Stimulated activated CD4-positive, alpha-beta T cell treated with anti-CD3 and anti-CD28 coated beads, Interleukin-15, amount 100 ng/mL, for 48 hours (primary cell): ENCODE measurements around the gene MPRIP.

Experiments used
- DNase-seq, 2 donors: peaks; one replicate each; pipeline ENCODE4 v3.0.0-alpha.2; 2020; ENCODE audit warnings: low read depth in 2 of 2

MPRIP gene

DNA sequence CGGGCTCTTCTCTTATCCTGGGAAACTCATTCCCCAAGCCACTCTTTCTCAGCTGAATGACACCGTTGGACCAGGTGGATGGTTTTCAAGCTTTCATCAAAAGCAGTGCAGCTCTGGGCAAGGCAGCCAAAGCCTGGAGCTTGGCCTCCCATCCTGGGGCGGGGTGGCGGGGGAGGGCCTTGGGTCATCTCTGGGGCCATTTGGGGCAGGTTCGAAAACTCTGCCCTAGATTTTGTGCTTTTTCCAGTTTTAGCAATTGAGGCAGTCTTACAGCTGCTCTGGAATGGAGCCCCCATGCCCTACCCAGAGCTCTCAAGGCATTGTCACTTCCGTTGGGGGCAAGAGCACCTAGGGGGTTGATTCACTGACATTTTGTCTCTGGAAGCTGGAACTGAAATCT, 9.1 kb downstream of the MPRIP start:
- no peak for DNase-seq

DNA sequence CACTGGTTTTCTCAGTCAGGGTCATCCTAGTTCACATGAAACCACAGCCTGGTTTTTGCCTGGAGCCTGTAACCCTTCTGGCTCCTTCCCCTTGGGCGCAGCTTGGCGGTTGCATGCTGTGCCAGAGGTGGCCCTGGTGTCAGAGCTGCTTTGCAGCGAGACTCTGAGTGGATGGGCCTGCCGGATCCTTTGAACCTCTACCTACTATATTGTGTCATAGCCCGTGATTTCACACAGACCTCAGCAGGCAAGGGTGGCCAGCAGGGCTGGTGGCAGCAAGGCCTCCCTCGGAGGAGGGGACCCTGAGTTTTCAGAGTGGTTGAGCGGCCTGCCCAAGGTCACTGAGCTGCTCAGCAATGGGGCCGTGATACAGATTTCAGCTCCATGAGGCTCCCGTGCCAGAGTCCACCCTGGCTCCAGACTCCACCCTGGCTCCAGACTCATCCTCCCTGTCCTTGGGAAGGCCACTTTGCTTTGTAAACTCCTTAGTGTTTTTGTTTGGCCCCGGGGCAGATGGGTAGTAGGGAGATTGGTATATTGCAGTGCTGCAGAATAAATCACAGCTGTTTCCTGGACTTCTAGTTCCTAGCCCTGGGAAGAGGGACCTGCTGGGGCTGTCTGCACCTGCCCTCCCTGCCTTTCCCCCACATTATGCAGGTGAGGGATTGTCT, 9.7 kb downstream of the MPRIP start:
- no peak for DNase-seq

GRCh38 chr17:17052462-17053221, 10.4 kb downstream of the MPRIP start:
- no peak for DNase-seq

DNA sequence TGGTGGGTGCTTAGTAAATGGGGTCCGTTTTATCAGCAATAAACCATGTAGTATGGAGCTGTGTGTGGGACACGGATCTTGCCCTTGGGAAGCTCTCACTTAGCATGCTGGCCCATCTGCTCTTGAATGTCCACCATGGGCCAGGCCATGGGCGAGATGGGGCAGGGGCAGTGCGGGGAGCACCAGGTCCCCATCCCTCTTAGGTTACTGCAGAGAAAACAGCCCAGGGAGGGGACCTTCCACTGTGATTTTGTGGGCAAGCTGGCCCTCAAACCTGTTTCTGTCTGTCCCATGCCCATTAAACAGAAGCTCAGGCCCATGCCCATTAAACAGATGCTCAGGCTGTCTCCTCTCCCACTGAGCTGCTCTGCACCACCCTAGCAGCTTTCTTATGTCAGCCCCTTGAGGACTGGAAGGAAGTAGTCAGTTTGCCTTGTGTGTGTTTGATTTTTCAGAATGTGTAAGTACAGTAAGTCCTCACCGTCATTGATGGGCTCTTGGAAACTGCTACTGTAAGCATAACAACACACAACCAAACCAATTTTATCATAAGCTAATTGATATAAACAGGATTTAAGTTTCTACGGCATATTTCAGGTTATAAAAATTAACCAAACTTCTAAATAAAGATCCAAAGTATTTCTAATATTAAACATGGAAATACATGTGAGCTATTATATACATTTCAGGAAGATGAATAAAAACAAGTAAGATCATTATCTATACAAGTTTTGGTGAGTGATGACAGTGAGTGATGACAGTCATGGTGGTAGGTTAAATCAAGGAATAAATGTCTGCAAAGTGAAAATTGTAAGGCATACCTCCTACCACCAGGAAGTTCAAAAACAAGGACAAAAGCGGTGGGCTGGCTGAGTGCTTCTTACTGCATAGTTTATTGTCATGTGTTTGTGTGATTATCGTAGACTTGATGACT, 11.5 kb downstream of the MPRIP start:
- no peak for DNase-seq

GRCh38 chr17:17054636-17055035, 12.4 kb downstream of the MPRIP start:
- DNase-seq, result no peak

DNA sequence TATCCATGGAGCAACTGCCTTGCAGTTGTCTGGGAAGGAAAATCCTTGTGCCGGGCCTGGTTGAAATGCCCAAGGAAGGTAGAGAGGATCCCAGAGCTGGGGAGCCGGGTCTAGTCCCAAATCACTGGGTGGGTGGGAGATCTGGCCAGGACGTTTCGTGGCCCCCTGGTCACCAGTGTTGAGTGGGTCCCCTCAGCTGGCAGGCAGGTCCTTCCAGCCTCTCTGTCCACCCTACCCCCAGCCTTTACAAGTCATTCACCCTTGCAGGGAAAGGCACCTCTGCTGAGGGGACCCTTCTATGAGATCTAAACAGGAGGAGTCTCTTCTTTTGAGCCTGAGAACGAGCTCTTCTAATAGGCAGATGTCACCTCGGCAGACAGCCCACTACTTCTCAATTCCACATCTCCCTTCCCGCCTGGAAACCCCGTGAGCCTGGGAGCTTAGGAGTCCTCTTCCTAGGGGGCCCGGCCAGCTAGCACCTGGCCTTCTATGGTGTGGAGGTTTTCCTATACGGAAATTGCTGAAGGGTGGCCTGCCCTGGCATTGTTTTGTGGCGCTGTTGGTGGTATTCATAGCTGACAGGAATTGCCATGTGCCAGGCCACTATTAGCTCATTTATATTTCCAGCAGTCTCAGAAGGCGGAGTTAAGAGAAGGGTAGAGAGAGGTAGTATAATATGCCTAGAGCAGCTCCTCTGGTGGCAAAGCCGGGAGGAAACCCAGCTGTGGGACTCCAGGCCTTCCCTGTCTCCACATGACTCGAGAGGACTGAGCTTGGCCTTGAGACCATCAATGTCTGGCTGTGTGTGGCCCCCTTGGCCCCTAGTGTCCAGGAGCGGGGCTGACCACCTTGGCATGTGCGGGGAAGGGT, 13.3 kb downstream of the MPRIP start:
- DNase-seq, result no peak

DNA sequence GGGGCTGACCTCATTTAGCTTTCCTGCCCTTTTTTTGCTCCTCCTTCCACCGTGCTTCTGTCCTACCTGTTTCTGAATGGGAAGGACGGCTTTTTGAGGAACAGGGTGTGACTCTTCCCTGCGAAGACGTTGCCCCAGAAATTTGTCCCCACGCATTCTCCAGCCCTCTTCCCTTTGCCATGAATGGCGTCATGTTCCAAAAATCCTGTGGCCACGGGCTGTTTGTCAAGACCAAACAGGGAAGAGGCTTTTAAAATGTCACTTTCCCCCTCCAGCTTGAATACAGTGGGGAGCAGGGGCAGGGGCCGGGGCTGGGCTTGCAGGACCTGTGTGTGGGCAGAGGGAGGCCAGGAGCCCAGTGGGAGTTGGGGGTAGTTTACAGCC, 13.9 kb downstream of the MPRIP start:
- DNase-seq, result no peak

DNA sequence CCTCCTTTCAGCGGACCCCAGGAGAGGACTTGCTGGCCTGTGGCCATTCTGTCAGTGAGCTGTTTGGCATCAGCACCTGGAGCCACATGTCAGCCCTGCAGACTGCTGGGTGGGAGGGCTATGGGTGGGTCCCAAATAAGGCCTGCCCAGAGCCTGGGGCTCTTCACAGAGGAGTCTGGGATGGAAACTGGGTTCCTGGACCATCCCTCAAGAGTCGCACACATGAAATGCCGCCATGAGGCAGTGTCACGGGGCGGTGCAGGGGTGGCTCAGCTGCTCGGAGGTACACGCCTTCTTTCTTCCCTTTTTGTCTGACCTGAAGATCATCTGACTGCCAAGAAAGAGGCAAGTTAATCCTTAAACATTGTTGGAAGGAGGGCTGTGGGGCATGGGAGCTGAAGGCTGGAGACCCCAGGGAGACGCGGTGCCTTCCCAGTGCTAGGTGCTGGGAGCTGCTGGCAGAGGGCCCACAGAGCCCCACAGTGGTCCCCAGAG, 14.8 kb downstream of the MPRIP start:
- no peak for DNase-seq

DNA sequence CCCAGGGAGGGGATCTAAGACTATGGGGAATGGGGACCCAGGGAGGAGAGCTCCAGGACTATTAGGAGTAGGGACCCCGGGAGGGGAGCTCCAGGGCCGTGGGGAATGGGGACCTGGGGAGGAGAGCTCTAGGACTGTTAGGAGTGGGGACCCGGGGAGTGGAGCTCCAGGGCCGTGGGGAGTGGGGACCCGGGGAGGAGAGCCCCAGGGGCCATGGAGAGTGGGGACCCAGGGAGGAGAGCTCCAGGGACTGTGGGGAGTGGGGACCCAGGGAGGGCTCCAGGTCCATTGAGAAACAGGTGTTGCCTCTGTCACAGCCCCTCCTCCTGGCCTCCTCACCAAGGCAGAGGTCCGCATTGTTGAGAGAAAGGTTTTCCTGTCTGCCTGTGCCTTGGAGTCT, 16.0 kb downstream of the MPRIP start:
- DNase-seq, result no peak

DNA sequence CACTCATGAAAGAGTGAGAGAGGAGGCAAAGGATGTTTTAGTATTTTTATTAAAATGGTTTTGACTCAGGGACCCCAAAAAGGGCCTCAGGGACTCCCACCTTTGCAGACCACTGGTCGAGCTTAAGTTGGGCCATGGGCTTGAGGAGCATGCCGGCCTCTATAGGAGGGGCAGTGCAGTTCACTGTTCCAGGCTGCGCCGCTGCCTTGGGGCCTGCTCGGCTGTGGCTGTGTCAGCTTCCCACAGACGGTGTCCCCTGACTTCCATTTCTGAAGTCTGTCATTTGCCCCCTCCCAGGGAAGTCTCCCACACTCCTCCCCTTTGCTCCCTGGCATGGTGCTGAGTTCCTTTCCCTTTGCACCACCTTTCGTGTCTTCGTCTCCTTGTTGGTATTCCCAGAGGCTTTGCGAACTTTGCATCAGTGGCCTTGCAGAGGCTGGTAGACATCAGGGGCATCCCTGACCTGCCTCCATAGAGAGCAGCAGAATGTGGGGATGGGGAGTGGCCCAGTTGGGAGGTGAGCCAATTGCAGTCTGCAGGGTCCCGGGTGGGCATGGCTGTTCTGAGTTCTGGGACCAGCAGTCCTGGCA, 17.1 kb downstream of the MPRIP start:
- no peak for DNase-seq

- DNase-seq, result no peak
These were observed 18.0 kb downstream of the MPRIP start for GRCh38 chr17:17060001-17060922.

DNA sequence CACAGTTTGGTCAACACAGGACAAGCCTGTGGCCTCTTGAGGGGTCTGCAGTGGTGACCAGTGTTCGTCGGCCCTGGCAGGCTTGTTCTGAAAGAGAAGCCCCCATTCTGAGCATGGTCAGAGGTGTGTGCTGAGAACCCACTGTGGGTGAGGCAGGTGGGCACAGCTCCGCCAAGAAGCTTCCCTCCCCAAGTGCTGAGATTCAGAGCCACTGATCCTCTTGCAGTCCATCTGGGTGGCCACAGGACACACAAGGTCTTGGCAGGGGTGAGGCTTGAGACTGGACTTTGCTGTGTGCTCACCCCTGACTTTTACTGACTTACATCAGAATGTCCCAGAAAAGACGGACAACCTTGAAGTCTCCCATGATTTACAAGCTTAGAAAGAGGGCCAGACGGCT, 18.7 kb downstream of the MPRIP start:
- no peak for DNase-seq

DNA sequence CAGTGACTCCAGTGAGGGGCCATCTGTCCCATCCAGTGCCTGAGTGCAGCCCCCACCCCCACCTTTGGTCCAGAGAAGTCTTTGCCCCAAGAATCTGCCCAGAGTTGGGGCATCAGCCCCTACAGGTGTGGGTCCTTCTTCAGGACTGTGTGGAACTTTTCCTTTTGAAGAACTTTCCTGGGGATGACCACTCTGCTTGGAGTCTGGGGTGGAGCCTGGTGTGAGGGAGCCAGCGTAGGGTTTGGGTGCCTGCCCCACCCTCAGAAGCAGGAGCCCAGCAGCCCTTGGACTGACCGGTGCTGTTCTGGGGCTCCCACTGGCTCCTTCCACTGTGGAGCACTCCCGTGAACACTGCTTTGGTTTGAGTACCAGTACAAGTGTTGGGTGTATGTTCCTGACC, 19.3 kb downstream of the MPRIP start:
- no peak for DNase-seq

GRCh38 chr17:17062356-17062755, 20.1 kb downstream of the MPRIP start:
- no peak for DNase-seq

DNA sequence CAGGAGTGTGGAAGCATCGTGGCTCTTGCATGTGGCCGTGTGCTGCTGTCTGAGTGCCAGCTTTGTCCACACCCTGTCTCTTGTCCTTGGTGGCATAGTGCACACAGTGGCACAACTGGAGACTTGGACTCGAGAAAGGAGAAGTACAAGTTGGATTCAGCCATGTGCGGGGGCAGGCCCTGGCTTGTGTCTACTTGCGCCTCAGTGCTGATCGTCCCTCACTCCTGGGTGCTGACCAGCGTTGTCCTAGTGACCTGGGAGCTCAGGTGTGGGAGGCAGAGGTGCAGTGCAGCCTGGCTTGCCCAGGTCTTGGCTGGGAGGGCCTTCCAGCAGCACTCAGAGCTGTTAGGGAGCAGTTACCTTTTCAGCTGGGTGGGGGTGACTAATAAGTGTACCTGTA, 20.6 kb downstream of the MPRIP start:
- DNase-seq, result no peak

DNA sequence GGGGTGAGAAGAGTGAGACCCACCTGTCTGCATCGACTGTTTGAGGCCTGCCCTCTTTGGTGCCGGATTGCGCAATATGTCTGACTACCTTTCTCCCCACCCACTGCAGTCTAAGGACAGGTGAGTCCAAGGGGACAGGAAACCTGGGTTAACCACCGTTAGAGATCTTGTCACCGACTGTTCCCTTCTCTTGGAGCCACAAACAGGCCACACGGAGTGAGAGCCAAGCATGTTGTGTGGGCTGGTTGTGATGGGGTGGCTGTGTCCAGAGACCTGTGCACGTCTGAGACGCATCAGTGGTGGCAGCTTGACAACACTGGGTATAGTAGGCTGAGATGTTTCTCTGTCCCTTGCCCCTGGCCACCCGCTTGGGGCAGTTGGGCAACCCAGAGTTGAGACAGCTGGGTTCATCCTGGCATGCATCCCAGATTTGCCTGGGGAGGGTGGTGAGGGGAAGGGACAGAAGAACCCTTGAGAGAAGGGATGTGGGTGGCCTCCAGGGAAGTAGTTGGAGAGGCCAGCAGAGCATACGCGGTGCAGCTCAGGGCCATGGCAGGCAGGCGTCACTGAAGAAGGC, 21.4 kb downstream of the MPRIP start:
- DNase-seq, result no peak

DNA sequence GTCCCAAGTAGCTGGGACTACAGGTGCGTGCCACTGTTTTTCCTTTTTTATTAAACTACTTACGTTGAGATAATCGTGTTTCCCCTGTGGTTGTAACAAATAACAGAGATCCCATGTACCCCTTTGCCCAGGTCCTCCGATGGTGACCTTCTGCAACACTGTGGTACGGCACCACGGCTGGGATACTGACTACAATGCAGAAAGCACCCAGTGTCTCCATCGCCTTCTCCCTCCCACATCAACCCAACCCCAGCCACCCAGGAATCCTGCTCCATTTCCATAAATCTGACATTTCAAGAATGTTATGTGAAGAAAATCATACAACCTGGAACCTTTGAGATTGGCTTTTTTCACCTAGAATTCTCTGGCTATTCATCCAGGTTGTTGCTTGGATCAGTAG, 22.1 kb downstream of the MPRIP start:
- DNase-seq, result no peak

DNA sequence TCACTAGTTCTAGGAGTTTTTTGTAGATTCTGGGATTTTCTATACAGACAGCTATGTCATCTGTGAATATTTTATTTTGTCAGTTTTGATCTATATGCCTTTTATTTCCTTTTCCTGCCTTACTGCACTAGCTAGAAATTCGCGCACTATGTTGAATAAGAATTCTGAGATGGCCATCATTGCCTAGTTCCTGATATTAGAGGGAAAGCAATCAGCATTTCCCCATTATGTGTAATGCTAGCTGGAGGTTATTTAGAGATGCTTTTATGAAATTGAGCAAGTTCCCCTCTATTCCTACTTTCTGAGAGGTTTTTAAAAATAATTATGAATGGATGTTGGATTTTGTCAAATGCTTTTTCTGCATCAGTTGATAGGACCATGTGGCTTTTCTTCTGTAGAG, 23.8 kb downstream of the MPRIP start:
- DNase-seq, result no peak

GRCh38 chr17:17067257-17067656, 25.0 kb downstream of the MPRIP start:
- DNase-seq, result no peak

DNA sequence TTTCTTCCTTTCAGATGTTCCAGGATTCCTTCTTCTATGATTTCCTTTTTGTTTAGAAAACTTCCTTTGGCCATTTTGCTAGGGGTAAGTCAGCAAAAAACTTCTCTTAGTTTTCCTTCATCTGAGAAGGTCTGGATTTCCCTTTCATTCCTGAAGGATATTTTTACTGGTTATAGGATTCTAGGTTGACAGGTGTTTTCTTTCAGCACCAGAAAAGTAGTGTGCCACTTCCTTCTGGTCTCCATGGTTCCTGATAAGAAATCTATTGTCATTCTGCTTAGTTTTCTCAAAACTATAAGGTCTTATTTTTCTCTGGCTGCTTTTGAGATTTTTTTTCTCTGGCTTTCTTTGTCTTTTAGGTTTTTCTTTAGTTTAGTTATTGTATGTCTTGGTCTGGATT, 27.6 kb downstream of the MPRIP start:
- no peak for DNase-seq
